Ovary (tissue), 9 donors: Measurements from ENCODE around the gene PRKG1. TPM values are rescaled to one million over a fixed set of nuclear protein-coding genes. Genes with fewer than 3 reads are reported as not detected.

Source experiments
- DNase-seq, 5 donors: peaks; one replicate each; pipeline ENCODE4 v3.0.0-alpha.2; 2019 to 2020
- H3K27ac ChIP-seq, 2 donors: fragments of 200-600 bp; one replicate each; pipeline versions ENCODE4 v1.5.1 to v1.8.0; 2019 to 2022
- H3K27me3 ChIP-seq: fragments of 200-600 bp; one replicate; pipeline ENCODE4 v1.8.0; 2022
- H3K36me3 ChIP-seq: fragments of 200-600 bp; sonication (generic); one replicate; pipeline ENCODE4 v1.5.1; 2019
- H3K4me1 ChIP-seq: one replicate; pipeline ENCODE4 v1.8.1; 2013; ENCODE audit warnings: mild to moderate bottlenecking, moderate library complexity; ENCODE audit not compliant: insufficient read depth
- H3K4me3 ChIP-seq: fragments of 200-600 bp; sonication (generic); one replicate; pipeline ENCODE4 v1.5.1; 2017
- H3K9me3 ChIP-seq, 2 donors: fragments of 200-600 bp in 1 of 2; sonication (generic) in 1 of 2; one replicate each; pipeline versions ENCODE4 v1.5.1 to v1.8.1; 2013 to 2019; ENCODE audit warnings: mild to moderate bottlenecking in 1 of 2, moderate library complexity in 1 of 2
- EP300 ChIP-seq: sonication (generic); formaldehyde crosslinking; IDR thresholded peaks from one replicate; pipeline ENCODE4 v1.6.1; 2017; ENCODE audit warnings: antibody characterized with exemption
- POLR2A ChIP-seq: fragments of 450-650 bp; IDR thresholded peaks from one replicate; pipeline ENCODE4 v1.6.1; 2017; ENCODE audit warnings: antibody characterized with exemption, mild to moderate bottlenecking, moderate library complexity
- WGBS, 3 donors: extraction: QIAGEN DNeasy Blood & Tissue Kit in 1 of 3; methylation state at CpG; one replicate each; pipeline versions ENCODE4 v1.1.5 to v1.1.7; 2013 to 2017; 5-methylcytosine and 5-hydroxymethylcytosine counted together
- intact Hi-C, 4 donors: fragments of 100-400 bp; cut with DNase I; formaldehyde crosslinking; loops; one replicate each; pipeline versions ENCODE4 v1.11.0 to v1.15.1; 2022 to 2023
- polyA plus RNA-seq, 2 donors: library from polyadenylated mRNA; stranded (reverse); fragments of 200-250 nt in 1 of 2; fragments of 350-450 nt in 1 of 2; fragmentation: Illumina TruSeq in 1 of 2; extraction: RNeasy Lipid Tissue Mini Kit (QIAGEN cat#74804) in 1 of 2; gene quantifications; one replicate each; pipeline ENCODE4 v1.2.3, GENCODE V29; 2013 to 2014
- total RNA-seq, 7 donors: library from RNA; depleted of rRNA in 2 of 7; stranded (reverse); fragments of >200 nt in 2 of 7; fragmentation: NEBNext Ultra II Directional in 3 of 7; extraction: Animal tissue kit (Norgen Biotek cat#: 25700) in 3 of 7; gene quantifications; one replicate each; pipeline versions ENCODE4 v1.1.0 to v1.2.4, GENCODE V29; 2016 to 2023
- TF ChIP-seq, protein P1 (sequence below), 3 donors: fragments of 450-650 bp in 2 of 3; fragments of 200-600 bp in 1 of 3; IDR thresholded peaks; one replicate each; pipeline versions ENCODE4 v1.5.1 to v1.8.0; 2016 to 2022; ENCODE audit warnings: antibody characterized with exemption in 3 of 3, mild to moderate bottlenecking in 1 of 3
- donor health status: DM: no; HTN: no; CAD: no; lungs with moderate emphysema.
- donor health status: DM: no; HTN: no; CAD: no.
- donor health status: Bipolar disorder and iron deficiency.
- donor health status: DM: yes; HTN: yes; CAD: no.
- donor health status: DM: no; HTN: no; CAD: no.
- donor health status: DM: yes; HTN: yes; CAD: no.

Gene PRKG1
- total and polyA plus RNA-seq, 9 donors, result 2.8 to 21.1 (median 15.7) TPM

DNA sequence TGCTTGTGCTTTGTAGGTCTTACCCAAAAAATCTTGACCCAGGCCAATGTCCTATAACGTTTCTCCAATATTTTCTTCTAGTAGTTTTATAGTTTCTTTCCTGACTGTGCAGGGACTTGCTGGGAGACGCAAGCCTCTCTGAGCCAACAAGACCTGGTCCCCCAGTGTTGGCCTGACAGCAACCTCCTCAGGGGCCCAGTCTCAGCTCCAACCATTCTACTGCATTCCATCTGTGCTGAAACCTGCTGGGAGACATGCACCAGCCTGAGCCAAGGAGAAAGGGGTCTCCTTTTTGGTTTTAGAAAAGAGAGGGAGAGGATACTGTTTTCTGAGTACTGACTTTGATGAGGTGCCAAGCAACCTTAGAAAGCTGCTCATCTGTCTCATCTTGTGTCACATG lies 251.4 kb downstream of the PRKG1 start:
- 89 to 95% (median 92%) methylated on average over 2 of the region's 2 CpGs for WGBS, 3 donors
- Histone ChIP-seq H3K4me1 (no peaks in the 10 kb centered on the region), H3K9me3 (no peaks in the 10 kb centered on the region), H3K27me3 (no peaks in the 10 kb centered on the region), H3K4me3 (no peak overlapping the region), H3K27ac (no peak overlapping the region), H3K36me3 (no peaks in the 10 kb centered on the region)
- DNase-seq, result no peak
- intact Hi-C loops, result no loop called here
- TF ChIP-seq, protein P1, sequence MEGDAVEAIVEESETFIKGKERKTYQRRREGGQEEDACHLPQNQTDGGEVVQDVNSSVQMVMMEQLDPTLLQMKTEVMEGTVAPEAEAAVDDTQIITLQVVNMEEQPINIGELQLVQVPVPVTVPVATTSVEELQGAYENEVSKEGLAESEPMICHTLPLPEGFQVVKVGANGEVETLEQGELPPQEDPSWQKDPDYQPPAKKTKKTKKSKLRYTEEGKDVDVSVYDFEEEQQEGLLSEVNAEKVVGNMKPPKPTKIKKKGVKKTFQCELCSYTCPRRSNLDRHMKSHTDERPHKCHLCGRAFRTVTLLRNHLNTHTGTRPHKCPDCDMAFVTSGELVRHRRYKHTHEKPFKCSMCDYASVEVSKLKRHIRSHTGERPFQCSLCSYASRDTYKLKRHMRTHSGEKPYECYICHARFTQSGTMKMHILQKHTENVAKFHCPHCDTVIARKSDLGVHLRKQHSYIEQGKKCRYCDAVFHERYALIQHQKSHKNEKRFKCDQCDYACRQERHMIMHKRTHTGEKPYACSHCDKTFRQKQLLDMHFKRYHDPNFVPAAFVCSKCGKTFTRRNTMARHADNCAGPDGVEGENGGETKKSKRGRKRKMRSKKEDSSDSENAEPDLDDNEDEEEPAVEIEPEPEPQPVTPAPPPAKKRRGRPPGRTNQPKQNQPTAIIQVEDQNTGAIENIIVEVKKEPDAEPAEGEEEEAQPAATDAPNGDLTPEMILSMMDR (IDR thresholded peaks at IDR 0.05), result no peak
- TF ChIP-seq POLR2A (no peak), EP300 (no peak)

DNA sequence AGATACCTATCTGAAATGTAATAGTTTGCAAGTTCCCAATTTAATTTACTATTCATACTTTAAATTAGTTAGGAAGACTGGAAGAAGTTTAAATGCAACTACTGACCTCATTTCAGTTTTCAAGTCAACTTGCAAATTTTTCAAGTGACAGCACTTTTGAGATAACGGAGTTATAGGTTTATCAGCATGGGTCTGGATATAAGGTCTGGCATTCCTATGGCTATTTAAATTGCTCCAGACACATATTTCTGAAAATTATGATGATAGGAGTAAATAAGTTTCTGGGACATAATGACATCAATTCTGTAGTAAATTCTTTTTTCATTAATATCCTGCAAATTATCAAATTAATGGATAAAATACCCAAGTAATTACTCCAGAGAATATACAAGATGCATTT lies 251.9 kb downstream of the PRKG1 start:
- no peaks in the 10 kb centered on the region for H3K9me3 ChIP-seq
- intact Hi-C loops, result no loop called here
- no peaks in the 10 kb centered on the region for H3K4me1 ChIP-seq
- DNase-seq, result no peak
- no peaks in the 10 kb centered on the region for H3K27me3 ChIP-seq
- no peak overlapping the region for H3K4me3 ChIP-seq
- no peak overlapping the region for H3K27ac ChIP-seq
- no peaks in the 10 kb centered on the region for H3K36me3 ChIP-seq
- WGBS, 3 donors, result 89 to 93% (median 93%) methylated on average over 1 of the region's 1 CpG
- TF ChIP-seq POLR2A (no peak), EP300 (no peak)
- TF ChIP-seq, protein P1 (IDR thresholded peaks at IDR 0.05), result no peak

DNA sequence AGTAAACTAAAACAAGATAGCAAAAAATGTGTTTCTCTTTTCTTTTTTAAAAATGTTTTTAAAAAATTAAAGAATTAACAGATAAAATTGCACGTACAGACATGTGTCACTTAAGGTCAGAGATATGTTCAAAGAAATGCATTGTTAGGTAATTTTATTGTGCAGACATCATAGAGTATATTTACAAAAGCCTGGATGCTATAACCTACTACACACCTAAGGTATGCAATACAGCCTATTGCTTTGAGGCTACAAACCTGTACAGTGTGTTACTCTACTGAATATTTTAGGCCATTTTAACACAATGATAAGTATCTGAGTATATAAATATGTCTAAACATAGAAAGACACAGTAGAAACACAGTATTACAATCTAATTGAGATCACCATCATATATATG lies 253.1 kb downstream of the PRKG1 start:
- Histone ChIP-seq H3K36me3 (no peaks in the 10 kb centered on the region), H3K4me3 (no peak overlapping the region), H3K27ac (no peak overlapping the region), H3K9me3 (no peaks in the 10 kb centered on the region), H3K27me3 (no peaks in the 10 kb centered on the region), H3K4me1 (no peaks in the 10 kb centered on the region)
- TF ChIP-seq POLR2A, result no peak
- TF ChIP-seq, protein P1 (IDR thresholded peaks at IDR 0.05), result no peak
- TF ChIP-seq EP300, result no peak
- no peak for DNase-seq
- intact Hi-C loops, result no loop called here
- 52 to 83% (median 71%) methylated on average over 1 of the region's 1 CpG for WGBS, 3 donors

DNA sequence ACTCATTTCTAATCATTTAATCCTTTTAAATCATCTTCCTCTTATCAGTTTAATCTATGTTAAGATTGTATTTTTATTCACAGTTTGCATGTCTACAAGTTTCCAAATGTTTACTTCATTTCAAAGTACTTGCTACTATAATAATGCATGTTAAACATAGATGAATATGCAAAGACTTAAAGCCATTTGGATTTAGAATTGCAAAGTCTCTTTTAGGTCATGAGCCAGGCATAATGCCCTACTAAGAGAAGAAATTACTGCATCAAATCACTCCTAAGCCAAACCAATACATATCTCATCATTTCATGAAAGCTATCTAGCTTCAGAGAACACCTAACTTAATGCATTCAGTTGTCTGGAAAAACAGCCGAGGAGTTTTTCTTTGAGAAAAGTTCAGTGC lies 266.1 kb downstream of the PRKG1 start:
- no peaks in the 10 kb centered on the region for H3K4me1 ChIP-seq
- no peak for DNase-seq
- no peaks in the 10 kb centered on the region for H3K9me3 ChIP-seq
- TF ChIP-seq EP300, result no peak
- TF ChIP-seq POLR2A, result no peak
- TF ChIP-seq, protein P1 (IDR thresholded peaks at IDR 0.05), result no peak
- H3K36me3 ChIP-seq, result no peaks in the 10 kb centered on the region
- H3K4me3 ChIP-seq, result no peak overlapping the region
- intact Hi-C loops, result no loop called here
- no peaks in the 10 kb centered on the region for H3K27me3 ChIP-seq
- no peak overlapping the region for H3K27ac ChIP-seq
- 95 to 99% (median 97%) methylated on average over 1 of the region's 1 CpG for WGBS, 3 donors
